C4-2B (cell line): ENCODE data around the gene MED4.

Experiments used
- CTCF ChIP-seq: fragments of 450-650 bp; conservative IDR thresholded peaks from 2 replicates; pipeline ENCODE4 v1.5.1; 2017; ENCODE audit warnings: mild to moderate bottlenecking
- ZFX ChIP-seq: fragments of 450-650 bp; IDR thresholded peaks from 2 replicates; pipeline ENCODE4 v1.6.1; 2017

- TF ChIP-seq CTCF (no peak), ZFX (no peak)
Observed at GRCh38 chr13:48043789-48044503, 51.0 kb downstream of the MED4 start.
